T-cell (primary cell): Measurements from ENCODE around the gene KIF5A. TPM values are rescaled to one million over a fixed set of nuclear protein-coding genes. Genes with fewer than 3 reads are reported as not detected.
"Not testable (repeated sequence)": the region's sequence is repeated elsewhere in the genome, so short reads cannot be mapped to it uniquely, and the experiment has no call there.

Experiments
- ATAC-seq, 4 experiments: fragments of 200-7000 bp in 3 of 4; fragments of 150-1000 bp in 1 of 4; cut with Tn5 transposase; replicated peaks in 1 of 4; 1 replicate in 3 of 4; 2 replicates in 1 of 4; pipeline ENCODE4 v1.10.0; 2021; ENCODE audit warnings: moderate library complexity in 3 of 4, mild to moderate bottlenecking in 2 of 4, moderate number of reproducible peaks in 1 of 4
- CTCF ChIA-PET, 2 donors: fragments of 300-600 bp; sonication (Branson Sonifier 250); formaldehyde crosslinking; loops; one replicate each; lab custom pipeline; 2022; ENCODE audit warnings: antibody characterized with exemption in 2 of 2; lab: Charles Lee
- POLR2A ChIA-PET, 2 donors: fragments of 300-600 bp; sonication (Branson Sonifier 250); formaldehyde crosslinking; loops; one replicate each; lab custom pipeline; 2022; ENCODE audit warnings: antibody characterized with exemption in 2 of 2; lab: Charles Lee
- DNase-seq, 35 experiments: peaks; one replicate each; pipeline versions ENCODE4 v3.0.0 to v3.0.0-alpha.2; 2013 to 2023
- H3K27ac ChIP-seq: one replicate; pipeline ENCODE4 v1.5.1; 2013; ENCODE audit warnings: low read length
- H3K27me3 ChIP-seq, 2 experiments: replicated peaks in 1 of 2; 1 replicate in 1 of 2; 2 replicates in 1 of 2; pipeline versions ENCODE4 v1.6.1 to v1.7.0; 2013; ENCODE audit warnings: low read length in 1 of 2, mixed read lengths in 1 of 2; ENCODE audit not compliant: control insufficient read depth in 2 of 2, insufficient read depth in 2 of 2; ENCODE audit errors: extremely low read depth in 1 of 2
- H3K36me3 ChIP-seq, 2 donors: 1 replicate in 1 of 2; 2 replicates in 1 of 2; pipeline versions ENCODE4 v1.6.1 to v1.7.0; 2013; ENCODE audit warnings: low read length in 1 of 2; ENCODE audit not compliant: control insufficient read depth in 2 of 2, insufficient read depth in 1 of 2; ENCODE audit errors: extremely low read depth in 1 of 2
- H3K4me1 ChIP-seq, 2 experiments: 1 replicate in 1 of 2; 2 replicates in 1 of 2; pipeline versions ENCODE4 v1.6.1 to v1.7.0; 2013; ENCODE audit warnings: low read length in 2 of 2, mixed read lengths in 1 of 2; ENCODE audit not compliant: insufficient read depth in 2 of 2, control insufficient read depth in 1 of 2; ENCODE audit errors: extremely low read depth in 1 of 2
- H3K4me3 ChIP-seq, 2 donors: 1 replicate in 1 of 2; 2 replicates in 1 of 2; pipeline versions ENCODE4 v1.5.1 to v1.7.0; 2013; ENCODE audit warnings: mild to moderate bottlenecking in 2 of 2, low read length in 1 of 2, moderate library complexity in 1 of 2; ENCODE audit not compliant: control insufficient read depth in 1 of 2; ENCODE audit errors: extremely low read depth in 1 of 2
- H3K9me3 ChIP-seq: 2 replicates; pipeline ENCODE4 v1.7.0; 2013
- H3K27ac Mint-ChIP-seq, 2 donors: one replicate each; pipeline ENCODE4 v1.8.0; 2020 to 2021; ENCODE audit warnings: mild to moderate bottlenecking in 2 of 2, mixed read lengths in 2 of 2
- H3K27me3 Mint-ChIP-seq, 2 donors: one replicate each; pipeline ENCODE4 v1.8.0; 2021 to 2022; ENCODE audit warnings: mixed read lengths in 2 of 2
- H3K36me3 Mint-ChIP-seq: one replicate; pipeline ENCODE4 v1.8.0; 2021; ENCODE audit warnings: mixed read lengths
- H3K4me1 Mint-ChIP-seq, 3 donors: one replicate each; pipeline ENCODE4 v1.8.0; 2020 to 2022; ENCODE audit warnings: mixed read lengths in 3 of 3, mild to moderate bottlenecking in 1 of 3
- H3K4me3 Mint-ChIP-seq, 3 donors: one replicate each; pipeline ENCODE4 v1.8.0; 2020 to 2022; ENCODE audit warnings: mild to moderate bottlenecking in 3 of 3, mixed read lengths in 3 of 3, moderate library complexity in 3 of 3
- H3K9me3 Mint-ChIP-seq, 3 donors: one replicate each; pipeline ENCODE4 v1.8.0; 2020 to 2022; ENCODE audit warnings: mixed read lengths in 3 of 3
- WGBS: methylation state at CpG from one replicate; pipeline ENCODE4 v1.1.5; 2013; ENCODE audit warnings: missing lambda C conversion rate; ENCODE audit not compliant: insufficient coverage; 5-methylcytosine and 5-hydroxymethylcytosine counted together
- total RNA-seq, 35 experiments: library from RNA in 6 of 35; stranded (reverse) in 6 of 35; fragments of 120-200 nt in 1 of 35; gene quantifications; one replicate each; pipeline versions ENCODE4 v1.2.1 to v1.2.4 and lab custom pipeline; 2013 to 2026

The KIF5A gene
- total RNA-seq, 5 donors from 2014 or later (not counting 1 experiment from before 2014, with no cell fraction given) = 0.83 to 1.8 (median 0.92) TPM

- Mint-ChIP-seq H3K27me3 (peaks cover 10 to 19% of the 10 kb centered on the region in 2 donors), H3K9me3 (no peaks in the 10 kb centered on the region), H3K4me1 (no peaks in the 10 kb centered on the region), H3K36me3 (no peaks in the 10 kb centered on the region), H3K4me3 (no peak overlapping the region), H3K27ac (no peak overlapping the region)
- no peaks in the 10 kb centered on the region for H3K9me3 ChIP-seq
- no peak overlapping the region for H3K4me3 ChIP-seq
- ATAC-seq (no peak), DNase-seq (no peak)
- WGBS = no CpG with 5 or more reads among the region's 4 CpGs
- ChIA-PET CTCF (no interaction called here), POLR2A (interaction anchor here in 1 of 2 donors (0.7 kb wide), 1 partner anchor 19 kb away, joined by 6 read pairs; no protein-coding TSS in a partner anchor)
- H3K4me1 ChIP-seq = no peaks in the 10 kb centered on the region
- H3K27ac ChIP-seq = no peak overlapping the region
- H3K27me3 ChIP-seq = peaks cover 6 to 8% of the 10 kb centered on the region in 2 experiments
- no peaks in the 10 kb centered on the region for H3K36me3 ChIP-seq
Measured at GRCh38 chr12:57563358-57563757, 13.5 kb downstream of the KIF5A start.

- Histone ChIP-seq H3K36me3 (no peaks in the 10 kb centered on the region), H3K4me3 (no peak overlapping the region), H3K27me3 (peaks cover 6% of the 10 kb centered on the region in 2 experiments), H3K9me3 (no peaks in the 10 kb centered on the region), H3K4me1 (no peaks in the 10 kb centered on the region), H3K27ac (no peak overlapping the region)
- H3K9me3 Mint-ChIP-seq = no peaks in the 10 kb centered on the region
- ChIA-PET POLR2A (no interaction called here), CTCF (no interaction called here)
- H3K4me1 Mint-ChIP-seq = no peaks in the 10 kb centered on the region
- WGBS = 72% methylated on average over 3 of the region's 7 CpGs
- DNase-seq (no peak), ATAC-seq (no peak)
- no peak overlapping the region for H3K27ac Mint-ChIP-seq
- no peak overlapping the region for H3K4me3 Mint-ChIP-seq
- peaks cover 10 to 19% of the 10 kb centered on the region in 2 donors for H3K27me3 Mint-ChIP-seq
- no peaks in the 10 kb centered on the region for H3K36me3 Mint-ChIP-seq
Measured at GRCh38 chr12:57564178-57564740, 14.4 kb downstream of the KIF5A start.

GRCh38 chr12:57568838-57569237 lies 19.0 kb downstream of the KIF5A start:
- Mint-ChIP-seq H3K36me3 (no peaks in the 10 kb centered on the region), H3K9me3 (no peaks in the 10 kb centered on the region), H3K4me1 (no peaks in the 10 kb centered on the region), H3K27ac (no peak overlapping the region), H3K27me3 (peaks cover 5 to 9% of the 10 kb centered on the region in 2 donors), H3K4me3 (no peak overlapping the region)
- Histone ChIP-seq H3K9me3 (no peaks in the 10 kb centered on the region), H3K4me1 (no peaks in the 10 kb centered on the region), H3K27me3 (peaks cover 5 to 8% of the 10 kb centered on the region in 2 experiments), H3K4me3 (no peak overlapping the region), H3K36me3 (no peaks in the 10 kb centered on the region), H3K27ac (no peak overlapping the region)
- CTCF ChIA-PET = no interaction called here
- WGBS = 93% methylated on average over 3 of the region's 6 CpGs
- ATAC-seq (no peak), DNase-seq (no peak)
- POLR2A ChIA-PET = no interaction called here

GRCh38 chr12:57569858-57570257 lies 20.0 kb downstream of the KIF5A start:
- ChIA-PET POLR2A (no interaction called here), CTCF (no interaction called here)
- peaks cover under 1 to 3% of the 10 kb centered on the region in 2 donors for H3K27me3 Mint-ChIP-seq
- H3K4me3 Mint-ChIP-seq = no peak overlapping the region
- DNase-seq (no peak), ATAC-seq (no peak)
- Histone ChIP-seq H3K4me1 (no peaks in the 10 kb centered on the region), H3K36me3 (no peaks in the 10 kb centered on the region), H3K4me3 (no peak overlapping the region), H3K9me3 (no peaks in the 10 kb centered on the region), H3K27me3 (peaks cover 2 to 8% of the 10 kb centered on the region in 2 experiments), H3K27ac (no peak overlapping the region)
- no peaks in the 10 kb centered on the region for H3K9me3 Mint-ChIP-seq
- 95% methylated on average over 13 of the region's 18 CpGs for WGBS
- H3K4me1 Mint-ChIP-seq = no peaks in the 10 kb centered on the region
- no peaks in the 10 kb centered on the region for H3K36me3 Mint-ChIP-seq
- no peak overlapping the region for H3K27ac Mint-ChIP-seq

- not testable (repeated sequence) for H3K4me3 Mint-ChIP-seq
- WGBS = 81% methylated on average over 2 of the region's 13 CpGs
Measured at GRCh38 chr12:57570438-57570837, 20.6 kb downstream of the KIF5A start.

GRCh38 chr12:57571926-57572762 lies 22.3 kb downstream of the KIF5A start:
- no peak for ATAC-seq
- POLR2A ChIA-PET = no interaction called here

More at GRCh38 chr12:57570438-57570837, 20.6 kb downstream of the KIF5A start:
- ATAC-seq, H3K9me3 ChIP-seq, H3K27me3 Mint-ChIP-seq, H3K36me3 ChIP-seq, H3K4me3 ChIP-seq, H3K27ac ChIP-seq, H3K4me1 ChIP-seq, H3K36me3 Mint-ChIP-seq, DNase-seq, H3K4me1 Mint-ChIP-seq, H3K27ac Mint-ChIP-seq, H3K9me3 Mint-ChIP-seq: not testable (repeated sequence)
- CTCF ChIA-PET = interaction anchor here (0.6 to 0.9 kb wide), 3 partner anchors 100 to 1485 kb away, joined by 4 to 5 read pairs (median 5); no protein-coding TSS in a partner anchor
- POLR2A ChIA-PET = interaction anchor here in 1 of 2 donors (0.6 to 0.7 kb wide), 2 partner anchors 40 to 251 kb away, joined by 3 to 6 read pairs; no protein-coding TSS in a partner anchor
- peaks cover 2 to 14% of the 10 kb centered on the region in 2 experiments for H3K27me3 ChIP-seq

More at GRCh38 chr12:57571926-57572762, 22.3 kb downstream of the KIF5A start:
- 78% methylated on average over 7 of the region's 12 CpGs for WGBS
- no peak overlapping the region for H3K27ac ChIP-seq
- CTCF ChIA-PET = no interaction called here
- H3K4me3 ChIP-seq = no peak overlapping the region
- Mint-ChIP-seq H3K27ac (no peak overlapping the region), H3K4me1 (no peaks in the 10 kb centered on the region), H3K27me3 (peaks cover 0 to 3% of the 10 kb centered on the region in 2 donors), H3K9me3 (no peaks in the 10 kb centered on the region), H3K36me3 (no peaks in the 10 kb centered on the region), H3K4me3 (no peak overlapping the region)
- no peaks in the 10 kb centered on the region for H3K9me3 ChIP-seq
- no peak for DNase-seq
- peaks cover 2 to 10% of the 10 kb centered on the region in 2 experiments for H3K27me3 ChIP-seq
- no peaks in the 10 kb centered on the region for H3K36me3 ChIP-seq
- H3K4me1 ChIP-seq = no peaks in the 10 kb centered on the region
